KBM-7 (cell line): ENCODE measurements around the gene ACP3.
"Not testable (repeated sequence)": the region's sequence is repeated elsewhere in the genome, so short reads cannot be mapped to it uniquely, and the experiment has no call there.

Source experiments
- DNase-seq: peaks from one replicate; pipeline ENCODE4 v3.0.0-alpha.2; 2015
- in situ Hi-C: fragments of 300-500 bp; cut with MboI; formaldehyde crosslinking; loops from 2 replicates; pipeline ENCODE4 v1.14.3; 2020; ENCODE audit warnings: low sequenced_read_pairs, low pct_unique_long_range_greater_than_20kb, mixed read lengths

Gene ACP3

GRCh38 chr3:132310057-132310456, 7.2 kb upstream of the ACP3 start:
- in situ Hi-C loops, DNase-seq: not testable (repeated sequence)

- DNase-seq = no peak
- in situ Hi-C loops = no loop called here
These were observed 5.9 kb upstream of the ACP3 start for GRCh38 chr3:132311316-132311715.

GRCh38 chr3:132311841-132312240, 5.4 kb upstream of the ACP3 start:
- no peak for DNase-seq
- in situ Hi-C loops = no loop called here

GRCh38 chr3:132315851-132316250, 1.4 kb upstream of the ACP3 start:
- in situ Hi-C loops = no loop called here
- DNase-seq = no peak

- in situ Hi-C loops = no loop called here
- peak; percentile 21 for DNase-seq
These were observed 1.2 kb downstream of the ACP3 start for GRCh38 chr3:132318451-132318850.

- DNase-seq = no peak
- in situ Hi-C loops = no loop called here
These were observed 4.1 kb downstream of the ACP3 start for GRCh38 chr3:132321304-132321703.

GRCh38 chr3:132325103-132325606, 7.9 kb downstream of the ACP3 start:
- no peak for DNase-seq
- in situ Hi-C loops = no loop called here

- in situ Hi-C loops = no loop called here
These were observed 8.4 kb downstream of the ACP3 start for GRCh38 chr3:132325634-132326033.

GRCh38 chr3:132326251-132326650, 9.0 kb downstream of the ACP3 start:
- DNase-seq = no peak

More at GRCh38 chr3:132325634-132326033, 8.4 kb downstream of the ACP3 start:
- DNase-seq = peak; percentile 52

GRCh38 chr3:132332082-132332481, 14.9 kb downstream of the ACP3 start:
- no peak for DNase-seq
- in situ Hi-C loops = no loop called here

More at GRCh38 chr3:132326251-132326650, 9.0 kb downstream of the ACP3 start:
- in situ Hi-C loops = no loop called here

- no peak for DNase-seq
- in situ Hi-C loops = no loop called here
These were observed 15.3 kb downstream of the ACP3 start for GRCh38 chr3:132332508-132332907.

GRCh38 chr3:132341746-132342145, 24.5 kb downstream of the ACP3 start:
- in situ Hi-C loops = no loop called here
- no peak for DNase-seq

- in situ Hi-C loops = no loop called here
These were observed 25.0 kb downstream of the ACP3 start for GRCh38 chr3:132342183-132342582.

GRCh38 chr3:132342610-132343009, 25.4 kb downstream of the ACP3 start:
- DNase-seq = no peak
- in situ Hi-C loops = no loop called here

More at GRCh38 chr3:132342183-132342582, 25.0 kb downstream of the ACP3 start:
- no peak for DNase-seq

GRCh38 chr3:132343018-132343612, 25.9 kb downstream of the ACP3 start:
- in situ Hi-C loops = no loop called here

GRCh38 chr3:132344666-132345280, 27.6 kb downstream of the ACP3 start:
- DNase-seq = no peak
- in situ Hi-C loops = no loop called here

More at GRCh38 chr3:132343018-132343612, 25.9 kb downstream of the ACP3 start:
- DNase-seq = peak; percentile 76

GRCh38 chr3:132346841-132347736, 29.9 kb downstream of the ACP3 start:
- in situ Hi-C loops = no loop called here
- no peak for DNase-seq

GRCh38 chr3:132347811-132348210, 30.6 kb downstream of the ACP3 start:
- in situ Hi-C loops = no loop called here
- DNase-seq = no peak

GRCh38 chr3:132348531-132348930, 31.3 kb downstream of the ACP3 start:
- in situ Hi-C loops = no loop called here
- no peak for DNase-seq

- DNase-seq = no peak
- in situ Hi-C loops = no loop called here
These were observed 33.6 kb downstream of the ACP3 start for GRCh38 chr3:132350814-132351213.
